ENCODE data around the gene CASQ1. TPM values are rescaled to one million over a fixed set of nuclear protein-coding genes. Genes with fewer than 3 reads are reported as not detected.

The CASQ1 gene
- total RNA-seq, 1 donor = 0.18 TPM

GRCh38 chr1:160220301-160220700 lies 29.9 kb downstream of the CASQ1 start:
- no peak overlapping the region for H3K4me3 ChIP-seq (ENCODE audit: low read depth, low read length)
- TF ChIP-seq, protein P1, sequence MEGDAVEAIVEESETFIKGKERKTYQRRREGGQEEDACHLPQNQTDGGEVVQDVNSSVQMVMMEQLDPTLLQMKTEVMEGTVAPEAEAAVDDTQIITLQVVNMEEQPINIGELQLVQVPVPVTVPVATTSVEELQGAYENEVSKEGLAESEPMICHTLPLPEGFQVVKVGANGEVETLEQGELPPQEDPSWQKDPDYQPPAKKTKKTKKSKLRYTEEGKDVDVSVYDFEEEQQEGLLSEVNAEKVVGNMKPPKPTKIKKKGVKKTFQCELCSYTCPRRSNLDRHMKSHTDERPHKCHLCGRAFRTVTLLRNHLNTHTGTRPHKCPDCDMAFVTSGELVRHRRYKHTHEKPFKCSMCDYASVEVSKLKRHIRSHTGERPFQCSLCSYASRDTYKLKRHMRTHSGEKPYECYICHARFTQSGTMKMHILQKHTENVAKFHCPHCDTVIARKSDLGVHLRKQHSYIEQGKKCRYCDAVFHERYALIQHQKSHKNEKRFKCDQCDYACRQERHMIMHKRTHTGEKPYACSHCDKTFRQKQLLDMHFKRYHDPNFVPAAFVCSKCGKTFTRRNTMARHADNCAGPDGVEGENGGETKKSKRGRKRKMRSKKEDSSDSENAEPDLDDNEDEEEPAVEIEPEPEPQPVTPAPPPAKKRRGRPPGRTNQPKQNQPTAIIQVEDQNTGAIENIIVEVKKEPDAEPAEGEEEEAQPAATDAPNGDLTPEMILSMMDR (IDR thresholded peaks at IDR 0.05; ENCODE audit: insufficient read depth, low read length) = no peak
- no peak for DNase-seq (ENCODE audit: low read depth)

GRCh38 chr1:160221089-160221488 lies 30.7 kb downstream of the CASQ1 start:
- TF ChIP-seq, protein P1 (IDR thresholded peaks at IDR 0.05; ENCODE audit: insufficient read depth, low read length) = no peak
- H3K4me3 ChIP-seq (ENCODE audit: low read depth, low read length) = no peak overlapping the region
- DNase-seq (ENCODE audit: low read depth) = peak; percentile 17

DNA sequence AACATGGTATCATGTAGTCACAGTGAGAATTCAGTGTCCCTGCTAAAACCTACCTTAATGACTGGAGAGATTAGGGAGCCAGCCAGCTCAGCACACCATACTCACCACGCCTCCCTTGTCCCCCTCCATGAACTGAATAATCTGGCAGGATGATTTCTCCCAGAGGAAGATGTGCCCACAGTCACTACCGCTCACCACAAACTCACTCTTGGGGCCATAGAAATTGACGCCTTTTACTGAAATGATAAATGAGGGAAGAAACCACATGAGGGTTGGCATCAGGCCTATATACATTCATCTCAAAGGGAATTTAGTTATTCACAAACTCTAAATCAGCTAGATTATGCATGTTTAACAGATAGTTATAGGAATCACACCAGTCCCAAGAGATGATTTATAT lies 32.2 kb downstream of the CASQ1 start:
- TF ChIP-seq, protein P1 (IDR thresholded peaks at IDR 0.05; ENCODE audit: insufficient read depth, low read length) = no peak
- no peak overlapping the region for H3K4me3 ChIP-seq (ENCODE audit: low read depth, low read length)
- DNase-seq (ENCODE audit: low read depth) = no peak

DNA sequence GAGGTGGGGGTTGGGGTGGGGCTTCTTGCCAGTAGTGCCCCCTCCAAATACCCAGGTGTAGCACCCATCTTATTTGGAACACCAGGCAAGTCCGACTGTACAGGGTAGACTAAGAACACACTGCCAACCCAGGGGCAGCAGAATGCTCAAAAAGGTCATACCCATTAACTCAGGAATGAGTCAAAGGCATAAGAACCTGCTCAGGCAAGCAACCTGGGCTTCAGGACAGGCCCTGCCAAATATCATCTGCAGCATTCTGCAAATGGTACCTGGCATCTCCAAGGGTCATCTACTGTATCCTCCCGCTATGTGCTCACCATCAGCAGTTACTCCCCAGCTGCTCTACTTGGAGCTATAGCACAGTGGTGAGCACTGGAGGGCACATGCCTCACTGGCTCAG lies 34.2 kb downstream of the CASQ1 start:
- TF ChIP-seq, protein P1 (IDR thresholded peaks at IDR 0.05; ENCODE audit: insufficient read depth, low read length) = no peak
- DNase-seq (ENCODE audit: low read depth) = no peak
- no peak overlapping the region for H3K4me3 ChIP-seq (ENCODE audit: low read depth, low read length)

DNA sequence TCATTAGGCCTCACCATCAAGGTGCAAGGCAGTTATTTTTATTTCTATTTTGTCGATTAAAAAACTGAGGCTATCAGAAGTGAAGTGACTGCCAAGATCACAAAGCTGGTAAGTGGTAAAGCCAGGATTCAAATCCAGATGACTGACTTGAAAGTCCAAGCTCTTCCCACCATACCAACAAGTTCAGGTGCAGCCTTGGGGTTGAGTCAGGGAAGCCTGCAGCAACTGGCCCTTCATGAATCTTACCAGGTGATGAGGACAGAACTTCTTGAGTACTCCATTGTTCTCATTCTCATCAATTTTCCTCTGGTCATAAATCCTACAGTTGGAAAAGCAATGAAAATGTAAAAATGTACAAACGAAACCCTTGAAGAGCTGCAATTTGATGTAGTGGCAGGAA lies 35.0 kb downstream of the CASQ1 start:
- TF ChIP-seq, protein P1 (IDR thresholded peaks at IDR 0.05; ENCODE audit: insufficient read depth, low read length) = no peak
- no peak for DNase-seq (ENCODE audit: low read depth)
- no peak overlapping the region for H3K4me3 ChIP-seq (ENCODE audit: low read depth, low read length)

- DNase-seq (ENCODE audit: low read depth) = no peak
- no peak overlapping the region for H3K4me3 ChIP-seq (ENCODE audit: low read depth, low read length)
- TF ChIP-seq, protein P1 (IDR thresholded peaks at IDR 0.05; ENCODE audit: insufficient read depth, low read length) = no peak
Measured at GRCh38 chr1:160226623-160227022, 36.2 kb downstream of the CASQ1 start.

DNA sequence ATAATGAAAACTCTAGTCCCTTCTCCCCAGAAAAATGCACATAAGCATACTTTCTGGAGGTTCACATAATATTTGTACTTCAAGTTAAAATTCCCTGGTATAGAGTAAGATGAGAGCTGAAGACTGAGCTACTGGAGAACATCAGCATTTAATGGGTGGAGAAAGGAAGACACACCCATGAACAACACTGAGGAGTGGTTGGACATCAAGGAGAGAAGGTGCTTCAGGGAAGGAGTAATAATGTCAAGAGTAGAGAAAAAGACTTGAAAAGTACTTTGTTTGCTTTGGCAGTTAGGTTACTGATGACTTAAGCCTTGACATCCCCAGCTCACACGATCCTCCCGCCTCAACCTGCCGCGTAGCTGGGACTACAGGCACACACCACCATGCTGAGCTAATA lies 36.7 kb downstream of the CASQ1 start:
- DNase-seq (ENCODE audit: low read depth) = no peak
- no peak overlapping the region for H3K4me3 ChIP-seq (ENCODE audit: low read depth, low read length)
- TF ChIP-seq, protein P1 (IDR thresholded peaks at IDR 0.05; ENCODE audit: insufficient read depth, low read length) = no peak
